ENCODE measurements around the gene RASA3.

Gene RASA3

GRCh38 chr13:114046431-114046975 is 85.9 kb downstream of the RASA3 start:
- DNase-seq: no peak

- no peak for DNase-seq
These were observed 87.2 kb downstream of the RASA3 start for GRCh38 chr13:114045113-114045735.

GRCh38 chr13:114044486-114044885 is 87.9 kb downstream of the RASA3 start:
- no peak for DNase-seq

- DNase-seq: no peak
These were observed 88.9 kb downstream of the RASA3 start for GRCh38 chr13:114043421-114044053.

- no peak for DNase-seq
These were observed 90.2 kb downstream of the RASA3 start for GRCh38 chr13:114042066-114042815.

- DNase-seq: no peak
These were observed 90.9 kb downstream of the RASA3 start for GRCh38 chr13:114041493-114041892.

GRCh38 chr13:114039471-114040141 is 92.8 kb downstream of the RASA3 start:
- no peak for DNase-seq

- DNase-seq: no peak
These were observed 93.5 kb downstream of the RASA3 start for GRCh38 chr13:114038900-114039299.

GRCh38 chr13:114038211-114038613 is 94.2 kb downstream of the RASA3 start:
- DNase-seq: no peak

- no peak for DNase-seq
These were observed 94.7 kb downstream of the RASA3 start for GRCh38 chr13:114037674-114038073.

- peak; percentile 70 for DNase-seq
These were observed 96.6 kb downstream of the RASA3 start for GRCh38 chr13:114035583-114036531.

GRCh38 chr13:114035186-114035582 is 97.2 kb downstream of the RASA3 start:
- no peak for DNase-seq

- no peak for DNase-seq
These were observed 97.9 kb downstream of the RASA3 start for GRCh38 chr13:114034481-114034891.

- no peak for DNase-seq
These were observed 98.7 kb downstream of the RASA3 start for GRCh38 chr13:114033541-114034315.

- no peak for DNase-seq
These were observed 100.2 kb downstream of the RASA3 start for GRCh38 chr13:114032126-114032799.

GRCh38 chr13:114031631-114032030 is 100.8 kb downstream of the RASA3 start:
- no peak for DNase-seq

GRCh38 chr13:114030666-114031610 is 101.5 kb downstream of the RASA3 start:
- DNase-seq: no peak

- DNase-seq: no peak
These were observed 102.4 kb downstream of the RASA3 start for GRCh38 chr13:114029866-114030625.

GRCh38 chr13:114027826-114028225 is 104.6 kb downstream of the RASA3 start:
- no peak for DNase-seq

Data from right forelimb (tissue), 1 donor.